DMS79 (cell line): Measurements from ENCODE around the gene TERF2IP.

Experiments used
- DNase-seq: peaks from one replicate; lab custom pipeline; 2025; lab: John Stamatoyannopoulos, UW

The TERF2IP gene, protein sequence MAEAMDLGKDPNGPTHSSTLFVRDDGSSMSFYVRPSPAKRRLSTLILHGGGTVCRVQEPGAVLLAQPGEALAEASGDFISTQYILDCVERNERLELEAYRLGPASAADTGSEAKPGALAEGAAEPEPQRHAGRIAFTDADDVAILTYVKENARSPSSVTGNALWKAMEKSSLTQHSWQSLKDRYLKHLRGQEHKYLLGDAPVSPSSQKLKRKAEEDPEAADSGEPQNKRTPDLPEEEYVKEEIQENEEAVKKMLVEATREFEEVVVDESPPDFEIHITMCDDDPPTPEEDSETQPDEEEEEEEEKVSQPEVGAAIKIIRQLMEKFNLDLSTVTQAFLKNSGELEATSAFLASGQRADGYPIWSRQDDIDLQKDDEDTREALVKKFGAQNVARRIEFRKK

GRCh38 chr16:75647492-75648264 lies at the start of gene TERF2IP, which contains the start of gene KARS1:
Gene TERF2IP, plus strand, starts transcription at chr16:75647773. Its CDS starts 110 bp downstream, at chr16:75647883.
Gene KARS1, minus strand, starts transcription at chr16:75647665. Its CDS starts 26 bp downstream, at chr16:75647639.
- DNase-seq: peak; percentile 61

GRCh38 chr16:75599452-75600277 lies 47.9 kb upstream of the TERF2IP start:
- no peak for DNase-seq

DNA sequence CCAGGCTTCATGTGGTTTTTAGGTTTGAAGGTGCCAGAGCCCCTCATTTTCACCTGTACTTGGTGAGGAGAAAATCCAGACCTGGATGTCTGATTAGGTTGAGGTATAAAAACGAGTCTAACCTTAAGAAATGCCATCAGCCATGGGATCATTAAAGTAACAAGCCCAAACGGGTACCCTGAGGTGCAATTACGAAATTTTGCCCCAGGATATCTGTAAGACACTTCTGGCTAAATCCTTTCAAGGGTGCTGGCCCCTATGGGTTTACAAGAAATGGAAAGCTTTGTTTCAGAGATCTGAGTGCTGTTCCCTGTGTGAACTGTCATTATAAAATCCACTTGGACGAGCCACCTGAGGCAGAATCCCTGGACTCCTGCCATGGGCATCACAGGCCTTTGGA lies 44.3 kb upstream of the TERF2IP start:
- DNase-seq: peak; percentile 12

- no peak for DNase-seq
Observed at GRCh38 chr16:75606507-75606906, 41.1 kb upstream of the TERF2IP start.

DNA sequence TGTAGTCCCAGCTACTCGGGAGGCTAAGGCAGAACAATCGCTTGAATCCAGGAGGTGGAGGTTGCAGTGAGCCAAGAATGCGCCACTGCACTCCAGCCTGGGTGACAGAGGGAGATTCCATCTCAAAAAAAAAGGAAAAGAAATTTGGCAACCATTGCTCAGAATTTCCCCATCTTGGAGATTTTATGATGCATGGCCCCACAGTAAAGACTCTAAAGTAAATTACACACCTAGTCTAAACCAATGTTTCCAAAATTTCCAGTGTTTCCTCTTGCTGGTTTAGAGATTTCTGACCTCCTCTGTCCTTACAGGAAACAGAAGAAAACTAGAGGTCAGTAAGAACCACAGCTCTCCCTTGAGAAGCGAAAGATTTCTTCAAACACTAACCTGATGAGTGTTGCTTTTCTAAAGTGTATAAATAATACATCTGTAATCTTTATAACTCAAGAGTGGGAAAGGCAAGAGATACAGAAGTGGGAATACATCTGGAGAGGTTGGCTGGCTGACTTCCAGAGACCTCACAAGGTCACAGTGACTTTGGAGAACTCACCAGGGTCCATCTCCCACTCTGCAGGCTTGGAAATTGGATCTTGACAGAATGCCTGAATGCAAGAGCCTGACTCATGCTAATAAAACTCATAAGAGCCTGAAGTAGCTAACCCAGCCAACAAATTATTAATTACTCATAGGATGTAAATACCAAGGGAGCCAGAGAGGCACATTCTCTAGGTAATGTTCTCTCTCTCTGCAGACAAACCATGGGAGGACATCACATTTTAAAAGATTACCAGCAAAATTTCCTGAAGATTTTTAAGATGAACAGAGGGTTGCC lies 33.3 kb upstream of the TERF2IP start:
- peak; percentile 41 for DNase-seq

DNA sequence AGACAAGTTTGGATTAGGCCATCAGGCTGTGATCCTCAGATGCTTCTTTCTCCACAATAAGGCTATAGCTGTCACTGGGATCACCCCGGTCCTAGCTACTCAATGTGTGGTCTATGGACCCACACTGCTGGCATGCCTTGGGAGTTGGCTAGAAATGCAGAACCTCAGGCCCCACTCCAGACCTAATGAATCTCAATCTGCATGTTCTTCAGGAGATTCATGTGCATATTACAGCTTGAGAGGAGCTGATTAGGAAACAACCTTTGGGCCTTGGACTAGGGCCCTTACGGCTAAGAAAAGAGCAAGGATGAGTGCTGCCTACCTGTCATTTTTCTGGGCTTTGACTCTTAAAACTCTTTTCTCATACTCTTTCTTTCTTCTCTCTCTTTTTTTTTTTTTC lies 32.0 kb upstream of the TERF2IP start:
- no peak for DNase-seq

- DNase-seq: no peak
Observed at GRCh38 chr16:75616521-75617010, 31.0 kb upstream of the TERF2IP start.

- no peak for DNase-seq
Observed at GRCh38 chr16:75617121-75617520, 30.5 kb upstream of the TERF2IP start.

GRCh38 chr16:75618780-75619179 lies 28.8 kb upstream of the TERF2IP start:
- no peak for DNase-seq

GRCh38 chr16:75620326-75621169 lies 27.0 kb upstream of the TERF2IP start:
- no peak for DNase-seq

DNA sequence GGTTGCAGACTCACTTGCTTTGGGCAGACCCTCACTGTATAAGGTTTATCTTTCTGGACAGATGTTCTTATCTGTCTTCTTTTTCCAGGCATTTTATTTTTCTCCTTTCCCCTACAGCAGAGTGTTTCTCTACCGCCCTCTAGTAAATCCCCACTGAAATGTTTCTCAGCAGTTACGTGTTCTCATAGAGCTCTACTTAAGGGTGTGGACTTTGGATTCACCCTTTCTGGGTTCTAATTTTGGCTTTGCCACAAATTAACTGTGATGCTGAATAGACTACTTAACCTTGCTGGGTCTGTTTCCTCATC lies 26.4 kb upstream of the TERF2IP start:
- DNase-seq: no peak

GRCh38 chr16:75622761-75623605 lies 24.6 kb upstream of the TERF2IP start, which contains the start of gene ADAT1:
Gene ADAT1, minus strand, starts transcription at chr16:75623281. Its CDS starts 2,482 bp downstream, at chr16:75620799.
- peak; percentile 92 for DNase-seq

GRCh38 chr16:75624921-75625334 lies 22.6 kb upstream of the TERF2IP start:
- no peak for DNase-seq

DNA sequence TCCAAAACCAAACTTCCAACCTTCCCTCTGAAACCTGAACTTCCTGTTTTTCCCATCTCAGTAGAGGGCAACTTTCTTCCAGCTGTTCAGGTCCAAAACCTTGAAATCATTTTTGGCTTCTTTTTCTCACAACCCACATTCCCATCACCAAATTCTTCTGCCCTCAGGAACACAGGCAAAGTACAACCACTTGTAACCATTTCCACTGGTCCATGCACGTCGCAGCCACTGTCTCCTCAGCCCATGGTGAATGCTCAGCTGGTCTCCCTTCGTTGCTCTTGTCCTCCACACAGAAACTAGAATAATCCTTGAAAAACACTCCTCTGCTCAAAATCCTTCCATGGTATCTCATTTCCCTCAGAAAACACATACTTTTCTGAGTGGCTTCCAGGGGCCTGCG lies 20.8 kb upstream of the TERF2IP start:
- DNase-seq: no peak

- no peak for DNase-seq
Observed at GRCh38 chr16:75627851-75628250, 19.7 kb upstream of the TERF2IP start.

- DNase-seq: no peak
Observed at GRCh38 chr16:75628351-75628750, 19.2 kb upstream of the TERF2IP start.

DNA sequence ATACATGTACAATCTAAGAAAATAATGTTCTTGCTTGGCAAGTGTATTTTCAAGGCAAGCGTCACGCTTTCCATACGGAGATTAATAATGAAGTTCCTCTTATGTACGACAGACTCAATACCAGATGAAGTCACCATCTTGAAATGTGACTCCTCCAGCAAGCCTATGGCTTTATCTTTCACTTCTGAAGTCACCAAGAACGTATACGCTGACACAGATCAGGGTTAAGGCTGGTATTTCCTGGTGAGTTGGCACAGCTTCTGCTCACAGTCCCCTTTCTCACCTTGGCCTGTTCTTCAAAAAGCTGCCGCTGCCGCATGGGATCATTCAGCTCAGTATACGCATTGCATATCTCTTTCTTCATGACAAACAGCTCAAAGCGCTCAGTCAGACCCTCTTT lies 18.4 kb upstream of the TERF2IP start:
- DNase-seq: no peak

DNA sequence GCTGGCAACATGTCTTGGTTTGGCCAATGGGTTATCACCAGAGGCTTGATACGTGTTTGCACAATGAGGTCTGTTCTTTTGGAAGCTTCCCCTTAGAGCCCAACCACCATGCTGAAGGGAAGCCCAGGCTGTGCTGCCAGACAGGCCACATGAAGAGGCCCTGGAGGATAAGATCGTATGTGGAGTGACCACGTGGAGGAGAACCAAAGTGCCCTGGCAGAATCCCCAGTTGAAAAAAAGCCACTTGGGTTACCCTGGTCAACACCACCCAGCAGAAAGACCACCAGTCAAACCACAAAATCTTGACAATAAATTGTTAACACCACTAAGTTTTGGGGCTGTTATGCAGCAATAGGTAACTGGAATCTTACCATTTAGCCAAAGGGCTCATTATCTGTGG lies 17.5 kb upstream of the TERF2IP start:
- DNase-seq: no peak

GRCh38 chr16:75632857-75633256 lies 14.7 kb upstream of the TERF2IP start:
- no peak for DNase-seq
